ENCODE data around the gene LGALS14. TPM values are rescaled to one million over a fixed set of nuclear protein-coding genes. Genes with fewer than 3 reads are reported as not detected.

Gene LGALS14
- total and polyA plus RNA-seq, 10 of the 15 experiments (the other 5 are each of a cell fraction or from before 2014, with no cell fraction given), result 5.1 to 34.6 (median 7.3) TPM

DNA sequence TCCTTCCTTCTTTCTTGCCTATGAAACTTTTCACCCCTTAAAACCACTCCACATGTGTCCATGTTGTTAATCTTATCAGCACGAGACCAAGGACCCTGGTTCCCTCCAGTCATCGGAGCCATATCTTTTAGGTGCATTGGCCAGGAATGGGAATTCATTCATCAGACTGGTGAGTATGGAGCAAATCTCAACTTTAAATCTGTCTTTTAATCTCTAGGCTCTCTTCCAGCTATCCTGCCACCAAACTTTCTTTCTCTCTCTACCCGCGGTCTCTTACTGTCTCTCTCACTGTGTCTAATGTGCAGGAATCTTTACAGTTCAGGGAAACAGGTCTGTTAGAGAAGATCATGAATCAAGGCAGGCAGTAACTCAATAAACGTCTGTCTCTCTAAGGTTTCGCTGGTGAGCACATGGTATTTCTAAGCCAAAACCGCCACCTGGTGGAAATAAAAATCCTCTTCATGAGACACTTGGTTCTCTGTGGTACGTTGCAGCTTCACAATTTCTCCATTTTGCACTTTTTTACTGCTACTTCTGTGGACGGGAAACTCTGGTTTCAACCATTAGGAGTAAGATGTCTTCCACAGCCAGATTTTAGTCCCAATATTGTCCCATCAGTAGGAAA lies 32.4 kb upstream of the LGALS14 start (continued):
- TF ChIP-seq, protein P1, sequence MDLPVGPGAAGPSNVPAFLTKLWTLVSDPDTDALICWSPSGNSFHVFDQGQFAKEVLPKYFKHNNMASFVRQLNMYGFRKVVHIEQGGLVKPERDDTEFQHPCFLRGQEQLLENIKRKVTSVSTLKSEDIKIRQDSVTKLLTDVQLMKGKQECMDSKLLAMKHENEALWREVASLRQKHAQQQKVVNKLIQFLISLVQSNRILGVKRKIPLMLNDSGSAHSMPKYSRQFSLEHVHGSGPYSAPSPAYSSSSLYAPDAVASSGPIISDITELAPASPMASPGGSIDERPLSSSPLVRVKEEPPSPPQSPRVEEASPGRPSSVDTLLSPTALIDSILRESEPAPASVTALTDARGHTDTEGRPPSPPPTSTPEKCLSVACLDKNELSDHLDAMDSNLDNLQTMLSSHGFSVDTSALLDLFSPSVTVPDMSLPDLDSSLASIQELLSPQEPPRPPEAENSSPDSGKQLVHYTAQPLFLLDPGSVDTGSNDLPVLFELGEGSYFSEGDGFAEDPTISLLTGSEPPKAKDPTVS (IDR thresholded peaks at IDR 0.05; ENCODE audit: low read depth, low read length), result no peak
- TF ChIP-seq POU2F2 (IDR thresholded peaks at IDR 0.05; ENCODE audit: borderline replicate concordance, low read depth, low read length) (0 out of 3 replicates have a peak, but pooled peaks have one; percentile 35), BACH1 (IDR thresholded peaks at IDR 0.05; ENCODE audit: borderline replicate concordance) (no peak), FOXM1 (IDR thresholded peaks at IDR 0.05; ENCODE audit: low read depth, low read length) (peak; percentile 47; the same call in 1 of the 2 replicates), YY1 (IDR thresholded peaks at IDR 0.05; ENCODE audit: low read depth, low read length) (peak; percentile 81), BRCA1 (IDR thresholded peaks at IDR 0.05; ENCODE audit: low read depth, low read length) (no peak), IRF4 (IDR thresholded peaks at IDR 0.05; ENCODE audit: low read depth, low read length) (0 out of 2 replicates have a peak, but pooled peaks have one; percentile 50), GABPA (IDR thresholded peaks at IDR 0.05; ENCODE audit: low read depth) (no peak)
- TF ChIP-seq, protein P2, sequence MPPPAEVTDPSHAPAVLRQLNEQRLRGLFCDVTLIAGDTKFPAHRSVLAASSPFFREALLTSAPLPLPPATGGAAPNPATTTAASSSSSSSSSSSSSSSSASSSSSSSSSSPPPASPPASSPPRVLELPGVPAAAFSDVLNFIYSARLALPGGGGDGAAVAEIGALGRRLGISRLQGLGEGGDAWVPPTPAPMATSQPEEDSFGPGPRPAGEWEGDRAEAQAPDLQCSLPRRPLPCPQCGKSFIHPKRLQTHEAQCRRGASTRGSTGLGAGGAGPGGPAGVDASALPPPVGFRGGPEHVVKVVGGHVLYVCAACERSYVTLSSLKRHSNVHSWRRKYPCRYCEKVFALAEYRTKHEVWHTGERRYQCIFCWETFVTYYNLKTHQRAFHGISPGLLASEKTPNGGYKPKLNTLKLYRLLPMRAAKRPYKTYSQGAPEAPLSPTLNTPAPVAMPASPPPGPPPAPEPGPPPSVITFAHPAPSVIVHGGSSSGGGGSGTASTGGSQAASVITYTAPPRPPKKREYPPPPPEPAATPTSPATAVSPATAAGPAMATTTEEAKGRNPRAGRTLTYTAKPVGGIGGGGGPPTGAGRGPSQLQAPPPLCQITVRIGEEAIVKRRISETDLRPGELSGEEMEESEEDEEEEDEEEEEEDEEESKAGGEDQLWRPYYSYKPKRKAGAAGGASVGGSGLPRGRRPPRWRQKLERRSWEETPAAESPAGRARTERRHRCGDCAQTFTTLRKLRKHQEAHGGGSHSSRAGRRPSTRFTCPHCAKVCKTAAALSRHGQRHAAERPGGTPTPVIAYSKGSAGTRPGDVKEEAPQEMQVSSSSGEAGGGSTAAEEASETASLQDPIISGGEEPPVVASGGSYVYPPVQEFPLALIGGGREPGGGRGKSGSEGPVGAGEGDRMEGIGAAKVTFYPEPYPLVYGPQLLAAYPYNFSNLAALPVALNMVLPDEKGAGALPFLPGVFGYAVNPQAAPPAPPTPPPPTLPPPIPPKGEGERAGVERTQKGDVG (CRISPR knock-in tag; IDR thresholded peaks at IDR 0.05), result no peak
- TF ChIP-seq, protein P3, sequence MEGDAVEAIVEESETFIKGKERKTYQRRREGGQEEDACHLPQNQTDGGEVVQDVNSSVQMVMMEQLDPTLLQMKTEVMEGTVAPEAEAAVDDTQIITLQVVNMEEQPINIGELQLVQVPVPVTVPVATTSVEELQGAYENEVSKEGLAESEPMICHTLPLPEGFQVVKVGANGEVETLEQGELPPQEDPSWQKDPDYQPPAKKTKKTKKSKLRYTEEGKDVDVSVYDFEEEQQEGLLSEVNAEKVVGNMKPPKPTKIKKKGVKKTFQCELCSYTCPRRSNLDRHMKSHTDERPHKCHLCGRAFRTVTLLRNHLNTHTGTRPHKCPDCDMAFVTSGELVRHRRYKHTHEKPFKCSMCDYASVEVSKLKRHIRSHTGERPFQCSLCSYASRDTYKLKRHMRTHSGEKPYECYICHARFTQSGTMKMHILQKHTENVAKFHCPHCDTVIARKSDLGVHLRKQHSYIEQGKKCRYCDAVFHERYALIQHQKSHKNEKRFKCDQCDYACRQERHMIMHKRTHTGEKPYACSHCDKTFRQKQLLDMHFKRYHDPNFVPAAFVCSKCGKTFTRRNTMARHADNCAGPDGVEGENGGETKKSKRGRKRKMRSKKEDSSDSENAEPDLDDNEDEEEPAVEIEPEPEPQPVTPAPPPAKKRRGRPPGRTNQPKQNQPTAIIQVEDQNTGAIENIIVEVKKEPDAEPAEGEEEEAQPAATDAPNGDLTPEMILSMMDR (IDR thresholded peaks at IDR 0.05 in 2 of 3, conservative IDR thresholded peaks at IDR 0.05 in 1 of 3; ENCODE audit: control insufficient read depth in 2 of 3, extremely low read depth in 1 of 3, insufficient read depth in 1 of 3, low read depth in 3 of 3, low read length in 3 of 3), result peak; percentile 42 to 80 (median 66); a peak in 5 of 6 replicates
- TF ChIP-seq, protein P4, sequence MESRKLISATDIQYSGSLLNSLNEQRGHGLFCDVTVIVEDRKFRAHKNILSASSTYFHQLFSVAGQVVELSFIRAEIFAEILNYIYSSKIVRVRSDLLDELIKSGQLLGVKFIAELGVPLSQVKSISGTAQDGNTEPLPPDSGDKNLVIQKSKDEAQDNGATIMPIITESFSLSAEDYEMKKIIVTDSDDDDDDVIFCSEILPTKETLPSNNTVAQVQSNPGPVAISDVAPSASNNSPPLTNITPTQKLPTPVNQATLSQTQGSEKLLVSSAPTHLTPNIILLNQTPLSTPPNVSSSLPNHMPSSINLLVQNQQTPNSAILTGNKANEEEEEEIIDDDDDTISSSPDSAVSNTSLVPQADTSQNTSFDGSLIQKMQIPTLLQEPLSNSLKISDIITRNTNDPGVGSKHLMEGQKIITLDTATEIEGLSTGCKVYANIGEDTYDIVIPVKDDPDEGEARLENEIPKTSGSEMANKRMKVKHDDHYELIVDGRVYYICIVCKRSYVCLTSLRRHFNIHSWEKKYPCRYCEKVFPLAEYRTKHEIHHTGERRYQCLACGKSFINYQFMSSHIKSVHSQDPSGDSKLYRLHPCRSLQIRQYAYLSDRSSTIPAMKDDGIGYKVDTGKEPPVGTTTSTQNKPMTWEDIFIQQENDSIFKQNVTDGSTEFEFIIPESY (IDR thresholded peaks at IDR 0.05), result no peak
- TF ChIP-seq, protein P5, sequence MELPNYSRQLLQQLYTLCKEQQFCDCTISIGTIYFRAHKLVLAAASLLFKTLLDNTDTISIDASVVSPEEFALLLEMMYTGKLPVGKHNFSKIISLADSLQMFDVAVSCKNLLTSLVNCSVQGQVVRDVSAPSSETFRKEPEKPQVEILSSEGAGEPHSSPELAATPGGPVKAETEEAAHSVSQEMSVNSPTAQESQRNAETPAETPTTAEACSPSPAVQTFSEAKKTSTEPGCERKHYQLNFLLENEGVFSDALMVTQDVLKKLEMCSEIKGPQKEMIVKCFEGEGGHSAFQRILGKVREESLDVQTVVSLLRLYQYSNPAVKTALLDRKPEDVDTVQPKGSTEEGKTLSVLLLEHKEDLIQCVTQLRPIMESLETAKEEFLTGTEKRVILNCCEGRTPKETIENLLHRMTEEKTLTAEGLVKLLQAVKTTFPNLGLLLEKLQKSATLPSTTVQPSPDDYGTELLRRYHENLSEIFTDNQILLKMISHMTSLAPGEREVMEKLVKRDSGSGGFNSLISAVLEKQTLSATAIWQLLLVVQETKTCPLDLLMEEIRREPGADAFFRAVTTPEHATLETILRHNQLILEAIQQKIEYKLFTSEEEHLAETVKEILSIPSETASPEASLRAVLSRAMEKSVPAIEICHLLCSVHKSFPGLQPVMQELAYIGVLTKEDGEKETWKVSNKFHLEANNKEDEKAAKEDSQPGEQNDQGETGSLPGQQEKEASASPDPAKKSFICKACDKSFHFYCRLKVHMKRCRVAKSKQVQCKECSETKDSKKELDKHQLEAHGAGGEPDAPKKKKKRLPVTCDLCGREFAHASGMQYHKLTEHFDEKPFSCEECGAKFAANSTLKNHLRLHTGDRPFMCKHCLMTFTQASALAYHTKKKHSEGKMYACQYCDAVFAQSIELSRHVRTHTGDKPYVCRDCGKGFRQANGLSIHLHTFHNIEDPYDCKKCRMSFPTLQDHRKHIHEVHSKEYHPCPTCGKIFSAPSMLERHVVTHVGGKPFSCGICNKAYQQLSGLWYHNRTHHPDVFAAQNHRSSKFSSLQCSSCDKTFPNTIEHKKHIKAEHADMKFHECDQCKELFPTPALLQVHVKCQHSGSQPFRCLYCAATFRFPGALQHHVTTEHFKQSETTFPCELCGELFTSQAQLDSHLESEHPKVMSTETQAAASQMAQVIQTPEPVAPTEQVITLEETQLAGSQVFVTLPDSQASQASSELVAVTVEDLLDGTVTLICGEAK (IDR thresholded peaks at IDR 0.05; ENCODE audit: borderline replicate concordance), result no peak

Data from GM12878 (cell line).